ENCODE data around the gene ALKBH6. TPM values are rescaled to one million over a fixed set of nuclear protein-coding genes. Genes with fewer than 3 reads are reported as not detected.
"Not testable (repeated sequence)": the region's sequence is repeated elsewhere in the genome, so short reads cannot be mapped to it uniquely, and the experiment has no call there.

The ALKBH6 gene
- total RNA-seq, 2 donors from 2014 or later: 10.8 to 14.4 TPM

DNA sequence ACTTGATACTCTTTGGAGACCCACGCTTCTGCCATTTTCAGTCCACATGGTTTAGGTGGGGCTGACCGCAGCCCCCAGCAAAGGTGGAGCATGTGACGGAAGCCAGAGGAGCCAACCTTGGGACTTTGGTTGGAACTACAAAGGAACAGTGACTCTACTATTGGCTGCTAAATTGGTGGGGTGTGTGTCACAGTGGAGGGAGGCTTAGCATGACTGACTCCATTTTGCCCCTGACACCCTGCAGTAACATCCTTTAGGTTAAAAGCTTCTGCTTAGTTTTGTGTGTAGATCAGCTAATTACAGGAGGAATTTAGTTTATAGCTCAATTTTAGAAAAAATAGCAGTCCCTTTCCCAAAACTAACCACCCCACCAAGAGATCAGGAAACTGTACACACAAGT lies 12.4 kb downstream of the ALKBH6 start:
- no peak for DNase-seq (ENCODE audit: low spot score)
- intact Hi-C loops (cut with DNase I): no loop called here

DNA sequence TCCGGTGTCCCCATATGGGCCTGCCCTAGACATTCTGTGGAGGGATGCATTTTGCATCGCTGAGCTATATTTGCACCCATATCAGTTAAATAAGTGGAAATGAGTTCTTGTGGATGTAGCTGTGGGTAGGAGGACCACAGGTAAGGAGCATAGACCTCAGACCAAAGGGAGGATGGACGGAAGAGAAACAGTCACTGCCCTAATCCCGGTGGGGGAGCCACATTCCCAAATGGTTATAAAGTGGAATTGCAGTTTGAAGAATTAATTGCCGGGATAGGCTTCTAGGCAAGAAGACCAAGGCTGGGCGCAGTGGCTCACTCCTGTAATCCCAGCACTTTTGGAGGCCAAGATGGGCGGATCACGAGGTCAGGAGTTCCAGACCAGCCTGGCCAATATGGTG lies 17.2 kb downstream of the ALKBH6 start:
- DNase-seq (ENCODE audit: low spot score): no peak
- intact Hi-C loops (cut with DNase I): no loop called here

DNA sequence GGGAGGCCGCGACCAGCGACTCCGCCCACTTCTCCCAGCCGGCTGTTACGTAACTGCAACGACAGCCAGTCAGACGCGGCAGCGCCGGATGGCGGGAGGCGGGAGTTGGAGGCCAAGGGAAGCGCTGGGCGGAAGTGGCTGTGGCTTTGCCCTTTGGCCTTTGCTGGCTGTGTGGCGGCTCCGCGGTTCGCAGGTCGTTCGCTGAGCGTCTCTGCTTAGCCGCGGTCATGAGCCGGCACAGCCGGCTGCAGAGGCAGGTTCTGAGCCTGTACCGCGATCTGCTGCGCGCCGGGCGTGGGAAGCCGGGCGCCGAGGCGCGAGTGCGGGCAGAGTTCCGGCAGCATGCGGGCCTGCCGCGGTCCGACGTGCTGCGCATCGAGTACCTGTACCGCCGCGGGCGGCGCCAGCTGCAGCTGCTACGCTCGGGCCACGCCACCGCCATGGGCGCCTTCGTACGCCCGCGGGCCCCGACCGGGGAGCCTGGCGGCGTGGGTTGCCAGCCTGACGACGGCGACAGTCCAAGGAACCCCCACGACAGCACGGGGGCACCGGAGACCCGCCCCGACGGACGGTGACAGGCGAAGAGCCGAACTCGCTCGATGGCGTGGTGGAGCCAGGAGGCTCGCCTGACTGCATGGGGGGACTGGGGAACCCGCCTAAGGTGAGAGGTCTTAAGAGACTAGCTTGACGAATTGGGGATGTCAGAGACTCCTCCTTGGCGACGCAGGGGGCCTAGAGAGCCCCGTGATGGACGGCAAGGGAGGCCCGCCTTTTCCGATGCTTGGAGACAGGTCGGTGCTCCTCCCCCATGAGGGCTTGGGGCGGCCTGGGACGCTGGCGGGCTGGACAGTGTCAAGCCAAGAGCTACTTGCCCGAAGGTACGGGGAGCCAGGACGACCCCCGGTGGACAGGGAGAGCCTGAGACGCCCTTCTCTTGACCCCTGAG lies 18.7 kb downstream of the ALKBH6 start, which contains the start of gene SDHAF1:
TSS of gene SDHAF1 (plus strand) at position 141 of the 946 bp plus-strand sequence. CDS start at position 228, 87 bp downstream.
- intact Hi-C loops (cut with DNase I): no loop called here
- DNase-seq (ENCODE audit: low spot score): peak; percentile 99

DNA sequence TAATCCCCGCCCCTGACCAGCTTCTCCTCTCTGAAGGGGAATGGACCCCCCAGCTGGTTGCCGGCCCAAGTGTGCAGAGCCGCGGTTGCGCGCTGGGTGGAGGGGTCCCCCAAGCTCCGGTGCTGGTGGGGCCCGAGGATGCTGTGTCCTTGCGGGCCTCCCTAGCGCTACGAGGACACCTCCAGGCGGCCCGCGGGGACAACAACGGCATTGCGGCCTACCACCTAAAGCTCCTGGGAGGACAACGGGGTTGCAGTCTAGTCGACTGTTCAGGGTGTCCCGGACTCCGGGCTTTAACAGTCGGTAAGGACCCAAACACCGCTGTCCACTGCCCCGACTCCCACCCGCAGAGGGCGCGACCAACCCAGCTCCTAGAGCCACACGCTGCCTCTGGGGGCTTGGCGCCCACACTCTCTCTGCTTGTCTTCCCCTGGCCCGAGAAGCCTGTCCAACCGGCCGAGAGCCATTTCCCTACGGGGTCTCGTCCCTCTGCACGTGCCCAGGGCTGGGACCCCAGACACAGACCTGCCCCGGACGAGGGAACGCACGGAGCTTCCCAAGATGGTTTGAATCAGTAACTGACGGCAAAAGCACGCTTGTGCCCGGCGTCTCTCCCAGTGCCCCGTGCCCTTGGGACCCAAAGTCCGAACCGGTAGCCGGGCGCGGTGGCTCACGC lies 20.0 kb downstream of the ALKBH6 start:
- intact Hi-C loops (cut with DNase I): no loop called here
- no peak for DNase-seq (ENCODE audit: low spot score)

DNA sequence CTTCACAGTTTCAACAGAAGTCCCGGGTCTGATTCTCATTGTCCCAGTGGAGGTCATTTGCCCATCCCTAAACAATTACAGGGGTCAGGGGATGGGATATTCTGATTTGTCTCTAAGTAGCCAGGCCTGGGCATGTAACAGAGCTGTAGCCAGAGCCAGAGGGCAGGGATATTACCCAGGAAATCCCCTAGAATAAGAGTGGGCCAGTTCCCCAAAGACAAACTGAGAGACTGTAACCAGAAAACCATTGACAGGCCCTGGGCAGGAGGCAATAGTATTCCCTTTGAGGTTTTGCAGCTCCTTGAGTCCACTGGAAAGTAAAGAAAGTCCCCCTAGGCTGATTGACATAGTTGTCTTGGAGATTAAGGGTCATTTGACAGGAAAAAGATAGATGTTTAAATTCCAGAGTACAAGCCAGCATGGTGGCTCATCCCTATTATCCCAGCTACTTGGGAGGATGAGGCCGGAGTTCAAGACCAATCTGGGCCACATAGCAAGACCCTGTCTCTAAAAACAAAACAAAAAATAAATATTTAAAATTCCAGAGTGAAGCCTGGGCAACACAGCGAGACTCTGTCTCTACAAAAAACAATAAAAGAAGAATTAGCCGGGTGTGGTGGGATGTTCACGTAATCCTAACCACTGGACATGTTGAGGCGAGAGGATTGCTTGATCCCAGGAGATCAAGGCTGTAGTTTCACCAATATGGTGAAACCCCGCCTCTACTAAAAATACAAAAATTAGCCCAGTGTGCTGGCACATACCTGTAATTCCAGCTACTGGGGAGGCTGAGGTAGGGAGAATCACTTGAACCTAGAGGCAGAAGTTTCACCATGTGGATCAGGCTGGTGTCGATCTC lies 20.9 kb downstream of the ALKBH6 start:
- intact Hi-C loops (cut with DNase I): no loop called here
- no peak for DNase-seq (ENCODE audit: low spot score)

DNA sequence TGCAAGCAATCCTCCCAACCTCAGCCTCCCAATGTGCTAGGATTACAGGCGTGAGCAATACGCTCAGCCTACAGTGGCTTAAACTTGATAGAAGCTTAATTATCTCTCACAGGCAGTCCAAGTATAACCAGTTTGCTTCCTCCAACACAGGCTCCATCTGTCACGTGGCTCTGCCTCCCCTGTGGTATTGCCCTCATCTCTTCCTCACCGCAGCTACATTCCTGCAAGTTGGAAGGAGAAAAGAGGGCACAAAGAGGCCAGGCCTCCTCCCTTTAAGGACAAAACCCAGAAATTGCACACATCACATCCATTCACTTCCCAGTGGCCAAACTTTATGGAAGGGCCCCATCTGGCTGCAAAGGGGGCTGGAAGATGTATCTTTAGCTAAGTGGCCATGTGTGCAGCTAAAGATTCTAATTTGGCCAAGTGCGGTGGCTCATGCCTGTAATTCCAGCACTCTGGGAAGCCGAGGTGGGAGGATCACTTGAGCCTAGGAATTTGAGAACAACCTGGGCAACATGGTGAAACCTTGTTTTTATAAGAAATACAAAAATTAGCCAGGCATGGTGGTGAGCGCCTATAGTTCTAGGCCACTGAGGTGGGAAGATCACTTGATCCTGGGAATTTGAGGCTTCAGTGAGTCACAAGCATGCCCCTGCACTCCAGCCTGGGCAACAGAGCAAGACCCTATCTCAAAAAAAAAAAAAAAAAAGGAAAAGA lies 22.1 kb downstream of the ALKBH6 start:
- intact Hi-C loops (cut with DNase I): no loop called here
- DNase-seq (ENCODE audit: low spot score): no peak

DNA sequence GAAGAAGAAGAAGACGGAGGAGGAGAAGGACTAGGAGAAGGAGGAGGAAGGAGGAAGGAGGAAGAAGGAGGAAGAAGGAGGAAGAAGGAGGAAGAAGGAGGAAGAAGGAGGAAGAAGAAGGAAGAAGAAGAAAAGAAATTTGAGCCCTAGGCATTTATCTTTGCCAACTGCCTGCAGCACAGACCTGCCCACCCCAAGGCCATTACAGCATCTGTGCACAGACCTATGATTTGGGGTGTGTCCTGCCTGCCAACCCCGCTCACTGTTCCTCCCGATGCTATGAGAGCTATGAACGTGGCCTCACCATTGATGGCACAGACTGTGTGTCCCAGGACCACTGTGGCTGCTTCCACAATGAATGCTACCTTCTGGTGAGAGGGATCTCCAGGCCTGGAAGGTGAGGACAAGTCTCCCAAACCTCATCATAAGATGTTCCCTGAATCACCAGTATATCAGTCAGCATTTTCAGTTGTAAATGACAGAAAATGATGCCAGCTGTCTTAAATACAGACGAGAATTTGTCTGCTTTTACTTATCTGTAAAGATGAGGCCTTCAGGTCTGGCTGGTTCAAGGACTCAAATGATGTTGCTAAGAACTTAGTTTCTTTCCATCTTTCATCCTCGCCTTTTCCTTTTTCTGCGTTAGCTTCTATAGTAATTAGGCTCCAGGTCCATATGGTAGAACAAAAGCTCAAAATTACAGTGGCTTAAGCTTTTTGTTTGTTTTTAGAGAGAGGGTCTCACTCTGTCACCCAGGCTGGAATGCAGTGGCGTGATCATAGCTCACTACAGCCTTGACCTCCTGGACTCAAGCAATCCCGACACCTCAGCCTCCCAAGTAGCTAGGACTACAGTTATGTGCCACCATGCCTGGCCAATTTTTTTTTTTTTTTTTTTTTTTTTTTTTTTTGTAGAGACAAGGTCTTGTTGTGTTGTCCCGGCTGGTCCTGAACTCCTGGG lies 23.0 kb downstream of the ALKBH6 start:
- no peak for DNase-seq (ENCODE audit: low spot score)
- intact Hi-C loops (cut with DNase I): no loop called here

DNA sequence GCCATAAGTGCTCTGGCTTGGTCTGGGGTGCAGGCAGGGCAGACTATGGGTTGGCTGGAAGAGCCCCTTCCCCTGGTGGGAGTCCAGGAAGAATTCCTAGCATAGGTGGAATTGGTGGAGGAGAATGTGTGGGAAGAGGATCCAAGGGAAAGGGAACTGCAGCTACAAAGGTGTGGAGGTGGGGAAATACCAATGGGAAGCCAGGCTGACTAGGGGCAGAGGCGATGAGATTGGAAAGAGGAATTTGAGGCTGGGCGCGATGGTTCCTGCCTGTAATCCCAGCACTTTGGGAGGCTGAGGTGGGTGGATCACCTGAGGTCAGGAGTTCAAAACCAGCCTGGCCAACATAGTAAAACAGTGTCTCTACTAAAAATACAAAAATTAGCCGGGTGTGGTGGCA lies 23.9 kb downstream of the ALKBH6 start:
- intact Hi-C loops (cut with DNase I): no loop called here
- no peak for DNase-seq (ENCODE audit: low spot score)

DNA sequence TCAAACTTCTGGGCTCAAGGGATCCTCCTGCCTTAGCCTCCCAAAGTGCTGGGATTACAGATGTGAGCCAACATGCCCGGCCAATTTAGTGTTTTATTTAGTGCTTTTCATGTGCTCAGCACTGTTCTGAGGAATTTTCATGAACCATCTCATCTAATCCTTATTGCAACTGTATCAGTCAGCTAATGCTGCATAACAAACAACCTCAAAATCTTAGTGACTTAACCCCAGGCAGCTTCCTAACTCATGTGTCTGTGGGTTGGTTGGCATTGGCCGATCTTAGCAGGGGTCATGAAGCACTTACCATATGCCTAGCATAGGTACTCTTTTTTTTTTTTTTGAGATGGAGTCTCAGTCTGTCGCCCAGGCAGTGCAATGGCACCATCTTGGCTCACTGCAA lies 25.2 kb downstream of the ALKBH6 start:
- intact Hi-C loops (cut with DNase I): no loop called here
- no peak for DNase-seq (ENCODE audit: low spot score)

DNA sequence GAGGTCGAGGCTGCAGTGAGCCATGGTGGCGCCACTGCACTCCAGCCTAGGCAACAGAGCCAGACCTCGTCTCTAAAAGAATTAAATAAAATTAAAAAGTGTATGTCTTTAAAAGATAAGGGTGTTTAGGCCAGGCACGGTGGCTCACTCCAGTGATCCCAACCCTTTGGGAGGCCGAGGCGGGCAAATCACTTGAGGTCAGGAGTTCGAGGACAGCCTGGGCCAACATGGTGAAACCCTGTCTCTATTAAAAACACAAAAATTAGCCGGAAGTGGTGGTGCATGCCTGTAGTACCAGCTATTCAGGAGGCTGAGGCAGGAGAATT lies 26.5 kb downstream of the ALKBH6 start:
- intact Hi-C loops (cut with DNase I): no loop called here
- no peak for DNase-seq (ENCODE audit: low spot score)

DNA sequence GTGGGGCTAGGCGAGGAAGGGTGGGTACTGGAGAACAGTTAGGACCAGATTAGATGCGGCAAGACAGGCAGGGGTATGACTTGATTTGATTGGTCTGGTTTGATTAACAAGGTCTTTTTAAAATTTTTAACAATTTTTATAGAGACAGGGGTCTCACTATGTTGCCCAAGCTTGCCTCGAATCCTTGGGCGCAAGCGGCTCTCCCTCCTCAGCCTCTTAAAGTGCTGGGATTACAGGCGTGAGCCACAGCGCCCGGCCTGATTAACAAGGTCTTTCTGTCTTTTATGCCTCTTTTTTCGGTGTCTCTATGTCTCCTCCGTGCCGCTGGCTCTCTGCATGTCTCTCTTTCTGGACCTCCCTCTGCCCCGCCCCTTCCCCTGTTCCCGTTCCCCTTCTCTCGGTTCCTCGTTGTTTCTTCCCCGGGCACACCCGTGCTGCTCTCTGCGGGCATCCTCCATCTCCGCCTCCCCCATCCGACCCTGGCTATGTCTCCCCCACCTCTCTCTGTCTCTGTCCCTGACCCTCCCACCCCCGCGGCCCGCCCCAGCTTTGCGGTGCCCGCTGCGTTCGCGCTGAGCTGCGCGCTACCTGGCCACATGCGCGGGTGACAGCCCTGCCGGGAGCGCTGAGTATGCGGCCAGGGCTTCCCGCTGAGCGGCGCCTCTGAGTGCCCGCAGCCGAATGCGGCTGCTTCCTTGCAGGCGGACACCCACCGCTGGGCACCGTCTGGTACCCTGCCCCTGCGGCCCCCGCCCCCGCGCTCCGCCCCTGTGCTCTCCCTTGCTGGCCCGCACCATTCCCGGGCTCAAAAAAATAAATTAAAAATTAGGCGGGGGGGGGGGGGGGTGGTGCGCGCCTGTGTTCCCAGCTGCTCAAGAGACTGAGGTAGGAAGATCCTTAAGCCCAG lies 27.1 kb downstream of the ALKBH6 start:
- no peak for DNase-seq (ENCODE audit: low spot score)
- intact Hi-C loops (cut with DNase I): no loop called here

DNA sequence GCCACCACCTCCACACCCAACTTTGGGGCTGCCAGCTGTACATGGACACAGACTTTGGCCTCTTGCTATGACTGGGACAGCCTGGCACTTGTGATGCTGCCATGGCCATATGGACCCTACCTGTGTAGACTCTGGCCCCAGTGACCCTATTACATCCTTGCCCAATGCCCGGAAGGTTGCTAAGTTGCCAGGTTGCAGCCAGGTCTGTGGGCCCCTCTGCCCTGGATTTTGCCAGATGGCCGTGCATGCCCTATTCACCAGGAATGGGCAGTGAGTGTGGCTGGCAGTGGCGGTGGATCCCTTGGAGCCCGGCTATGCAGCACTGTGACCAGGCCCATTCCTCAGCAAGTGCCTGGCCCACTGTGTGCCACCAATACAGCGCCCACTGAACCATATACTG lies 27.9 kb downstream of the ALKBH6 start:
- intact Hi-C loops (cut with DNase I): no loop called here
- DNase-seq (ENCODE audit: low spot score): no peak

DNA sequence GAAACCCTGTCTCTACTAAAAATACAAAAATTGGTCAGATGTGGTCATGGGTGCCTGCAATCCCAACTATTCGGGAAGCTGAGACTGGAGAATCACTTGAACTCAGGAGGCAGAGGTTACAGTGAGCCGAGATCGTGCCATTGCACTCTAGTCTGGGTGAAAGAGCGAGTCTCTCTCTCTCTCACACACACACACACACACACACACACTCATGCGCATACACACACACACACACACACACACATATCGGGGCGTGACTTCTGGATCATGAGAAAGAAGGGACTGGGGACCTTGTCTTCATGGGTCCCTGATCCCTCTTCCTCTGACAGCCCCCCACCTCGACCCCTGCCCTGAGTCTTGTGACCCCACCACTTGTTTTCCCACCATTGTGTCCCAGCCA lies 30.8 kb downstream of the ALKBH6 start:
- DNase-seq (ENCODE audit: low spot score): no peak
- intact Hi-C loops (cut with DNase I): no loop called here

DNA sequence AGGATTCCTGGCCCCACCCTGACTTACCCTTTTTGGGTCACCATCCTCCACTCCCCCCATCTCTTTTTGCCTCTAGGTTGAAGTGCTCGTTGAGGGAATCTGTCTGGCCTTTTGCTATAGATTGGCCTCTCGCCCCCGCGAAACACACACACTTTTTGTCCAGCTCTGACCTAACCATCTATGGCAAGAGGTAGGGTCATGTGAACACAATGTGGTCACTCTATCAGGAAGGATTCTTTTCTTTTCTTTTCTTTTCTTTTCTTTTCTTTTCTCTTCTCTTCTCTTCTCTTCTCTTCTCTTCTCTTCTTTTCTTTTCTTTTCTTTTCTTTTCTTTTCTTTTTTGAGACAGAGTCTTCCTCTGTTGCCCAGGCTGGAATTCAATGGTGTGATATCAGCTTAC lies 33.0 kb downstream of the ALKBH6 start:
- DNase-seq (ENCODE audit: low spot score); intact Hi-C loops (cut with DNase I): not testable (repeated sequence)

DNA sequence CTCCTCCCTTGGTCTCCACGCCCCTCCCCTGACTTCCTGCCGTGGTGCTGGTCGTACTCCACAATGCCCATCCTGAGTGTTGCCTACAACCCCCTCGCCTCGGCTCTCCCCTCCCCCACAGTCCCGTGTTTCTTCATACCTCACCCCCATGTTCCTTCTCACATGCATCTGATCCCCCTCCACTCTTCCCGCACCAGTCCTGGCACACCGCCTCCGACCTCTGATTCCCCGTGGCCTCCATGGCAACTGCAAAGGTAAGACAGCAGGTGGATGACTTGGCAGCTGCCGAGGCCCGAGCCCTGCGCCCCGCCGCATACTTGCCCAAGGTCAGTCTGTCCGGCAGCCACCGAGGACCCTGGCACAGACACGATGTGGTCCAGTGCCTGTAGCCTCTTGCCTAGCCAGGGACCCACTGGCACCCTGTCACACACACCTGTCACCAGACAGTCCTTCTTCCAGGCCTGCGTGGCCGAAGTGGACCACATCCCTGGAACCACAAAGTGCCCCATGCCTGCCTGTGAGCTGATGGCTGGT lies 35.1 kb downstream of the ALKBH6 start:
- DNase-seq (ENCODE audit: low spot score): no peak
- intact Hi-C loops (cut with DNase I): no loop called here

DNA sequence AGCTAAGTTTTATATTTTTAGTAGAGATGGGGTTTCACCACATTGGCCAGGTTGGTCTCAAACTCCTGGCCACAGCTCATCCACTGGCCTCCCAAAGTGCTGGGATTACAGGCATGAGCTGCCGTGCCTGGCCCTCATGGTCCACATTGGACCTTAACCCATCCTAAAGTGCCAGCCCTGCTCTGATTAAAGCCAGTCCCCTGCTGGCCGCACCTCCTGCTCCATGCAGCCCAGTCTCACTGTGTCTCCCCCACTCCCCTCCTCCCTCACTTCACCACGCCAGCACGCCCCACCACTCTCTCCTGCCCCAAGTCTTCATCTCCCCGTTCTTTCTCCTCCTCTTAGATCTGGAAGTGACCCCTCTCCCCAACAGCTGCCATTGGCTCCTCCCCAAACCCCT lies 35.7 kb downstream of the ALKBH6 start:
- intact Hi-C loops (cut with DNase I): no loop called here
- DNase-seq (ENCODE audit: low spot score): no peak

All from posterior vena cava (tissue), 2 donors.